Measurements from ENCODE around the gene ESR1.

ESR1 gene

GRCh38 chr6:152099446-152100182 is 292.1 kb downstream of the ESR1 start:
- Histone ChIP-seq H3K4me1 (ENCODE audit: insufficient read depth, low read length) (no peaks in the 10 kb centered on the region; the same call in 1 of the 2 replicates), H3K36me3 (ENCODE audit: insufficient read depth, low read length) (no peaks in the 10 kb centered on the region), H3K9me3 (ENCODE audit: control insufficient read depth, insufficient read depth, low read length) (no peaks in the 10 kb centered on the region), H3K9ac (ENCODE audit: low read depth, low read length) (no peak overlapping the region)

DNA sequence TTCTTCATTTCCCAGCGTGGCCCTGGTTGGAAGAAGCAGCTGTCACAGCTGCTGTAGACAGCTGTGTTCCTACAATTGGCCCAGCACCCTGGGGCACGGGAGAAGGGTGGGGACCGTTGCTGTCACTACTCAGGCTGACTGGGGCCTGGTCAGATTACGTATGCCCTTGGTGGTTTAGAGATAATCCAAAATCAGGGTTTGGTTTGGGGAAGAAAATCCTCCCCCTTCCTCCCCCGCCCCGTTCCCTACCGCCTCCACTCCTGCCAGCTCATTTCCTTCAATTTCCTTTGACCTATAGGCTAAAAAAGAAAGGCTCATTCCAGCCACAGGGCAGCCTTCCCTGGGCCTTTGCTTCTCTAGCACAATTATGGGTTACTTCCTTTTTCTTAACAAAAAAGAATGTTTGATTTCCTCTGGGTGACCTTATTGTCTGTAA is 292.7 kb downstream of the ESR1 start:
- Histone ChIP-seq H3K36me3 (ENCODE audit: insufficient read depth, low read length) (no peaks in the 10 kb centered on the region), H3K4me1 (ENCODE audit: insufficient read depth, low read length) (no peaks in the 10 kb centered on the region; the same call in 1 of the 2 replicates), H3K9me3 (ENCODE audit: control insufficient read depth, insufficient read depth, low read length) (no peaks in the 10 kb centered on the region), H3K9ac (ENCODE audit: low read depth, low read length) (no peak overlapping the region)

GRCh38 chr6:152107973-152108372 is 300.5 kb downstream of the ESR1 start:
- no peaks in the 10 kb centered on the region for H3K36me3 ChIP-seq (ENCODE audit: insufficient read depth, low read length)
- no peaks in the 10 kb centered on the region for H3K4me1 ChIP-seq (ENCODE audit: insufficient read depth, low read length)
- no peak overlapping the region for H3K9ac ChIP-seq (ENCODE audit: low read depth, low read length)
- no peaks in the 10 kb centered on the region for H3K9me3 ChIP-seq (ENCODE audit: control insufficient read depth, insufficient read depth, low read length)

GRCh38 chr6:152110886-152111820 is 303.7 kb downstream of the ESR1 start:
- no peaks in the 10 kb centered on the region for H3K36me3 ChIP-seq (ENCODE audit: insufficient read depth, low read length)

GRCh38 chr6:152112491-152113261 is 305.2 kb downstream of the ESR1 start:
- Histone ChIP-seq H3K9me3 (ENCODE audit: control insufficient read depth, insufficient read depth, low read length) (no peaks in the 10 kb centered on the region), H3K9ac (ENCODE audit: low read depth, low read length) (no peak overlapping the region), H3K36me3 (ENCODE audit: insufficient read depth, low read length) (no peaks in the 10 kb centered on the region), H3K4me1 (ENCODE audit: insufficient read depth, low read length) (no peaks in the 10 kb centered on the region)

More at GRCh38 chr6:152110886-152111820, 303.7 kb downstream of the ESR1 start:
- Histone ChIP-seq H3K4me1 (ENCODE audit: insufficient read depth, low read length) (no peaks in the 10 kb centered on the region), H3K9me3 (ENCODE audit: control insufficient read depth, insufficient read depth, low read length) (no peaks in the 10 kb centered on the region), H3K9ac (ENCODE audit: low read depth, low read length) (no peak overlapping the region)

- H3K9ac ChIP-seq (ENCODE audit: low read depth, low read length), result no peak overlapping the region
- H3K9me3 ChIP-seq (ENCODE audit: control insufficient read depth, insufficient read depth, low read length), result no peaks in the 10 kb centered on the region
- no peaks in the 10 kb centered on the region for H3K4me1 ChIP-seq (ENCODE audit: insufficient read depth, low read length)
- H3K36me3 ChIP-seq (ENCODE audit: insufficient read depth, low read length), result no peaks in the 10 kb centered on the region
These were observed 310.0 kb downstream of the ESR1 start for GRCh38 chr6:152117156-152118133.

DNA sequence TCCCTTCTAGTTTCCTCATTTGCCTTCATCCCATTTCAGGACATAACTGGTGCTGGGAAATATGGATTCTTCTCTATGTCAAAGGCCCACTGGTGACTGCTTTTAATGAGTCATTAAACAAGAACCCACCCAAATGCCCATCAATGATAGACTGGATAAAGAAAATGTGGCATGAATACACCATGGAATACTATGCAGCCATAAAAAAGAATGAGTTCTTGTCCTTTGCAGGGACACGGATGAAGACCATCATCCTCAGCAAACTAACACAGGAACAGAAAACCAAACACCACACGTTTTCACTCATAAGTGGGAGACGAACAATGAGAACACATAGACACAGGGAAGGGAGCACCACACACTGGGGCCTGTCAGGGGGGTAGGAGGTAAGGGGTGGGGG is 310.7 kb downstream of the ESR1 start:
- Histone ChIP-seq H3K36me3 (ENCODE audit: insufficient read depth, low read length) (no peaks in the 10 kb centered on the region), H3K4me1 (ENCODE audit: insufficient read depth, low read length) (no peaks in the 10 kb centered on the region), H3K9ac (ENCODE audit: low read depth, low read length) (no peak overlapping the region), H3K9me3 (ENCODE audit: control insufficient read depth, insufficient read depth, low read length) (no peaks in the 10 kb centered on the region)

GRCh38 chr6:152118678-152119077 is 311.2 kb downstream of the ESR1 start:
- H3K9me3 ChIP-seq (ENCODE audit: control insufficient read depth, insufficient read depth, low read length), result no peaks in the 10 kb centered on the region

DNA sequence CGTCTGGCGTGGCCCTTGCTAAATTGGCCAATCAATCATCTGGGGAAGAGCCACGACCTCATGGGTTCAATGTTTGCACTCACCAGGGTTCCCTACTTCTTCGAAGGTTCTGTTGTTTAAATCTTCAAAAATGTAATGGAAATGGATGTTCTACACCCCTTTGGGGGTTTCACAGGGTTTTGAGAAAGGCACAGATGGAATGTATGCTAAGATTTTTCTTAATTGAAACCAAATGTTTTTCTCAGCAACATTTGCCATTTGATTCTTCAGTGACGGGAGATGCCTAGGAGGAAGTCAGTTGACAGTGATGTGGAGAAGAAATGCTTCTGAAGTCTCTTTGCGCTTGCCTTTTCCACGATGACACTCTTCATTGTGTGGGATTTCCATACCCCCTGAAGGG is 312.3 kb downstream of the ESR1 start:
- Histone ChIP-seq H3K4me1 (ENCODE audit: insufficient read depth, low read length) (no peaks in the 10 kb centered on the region), H3K36me3 (ENCODE audit: insufficient read depth, low read length) (no peaks in the 10 kb centered on the region), H3K9ac (ENCODE audit: low read depth, low read length) (no peak overlapping the region), H3K9me3 (ENCODE audit: control insufficient read depth, insufficient read depth, low read length) (no peaks in the 10 kb centered on the region)

More at GRCh38 chr6:152118678-152119077, 311.2 kb downstream of the ESR1 start:
- H3K9ac ChIP-seq (ENCODE audit: low read depth, low read length), result no peak overlapping the region
- no peaks in the 10 kb centered on the region for H3K36me3 ChIP-seq (ENCODE audit: insufficient read depth, low read length)
- no peaks in the 10 kb centered on the region for H3K4me1 ChIP-seq (ENCODE audit: insufficient read depth, low read length)

DNA sequence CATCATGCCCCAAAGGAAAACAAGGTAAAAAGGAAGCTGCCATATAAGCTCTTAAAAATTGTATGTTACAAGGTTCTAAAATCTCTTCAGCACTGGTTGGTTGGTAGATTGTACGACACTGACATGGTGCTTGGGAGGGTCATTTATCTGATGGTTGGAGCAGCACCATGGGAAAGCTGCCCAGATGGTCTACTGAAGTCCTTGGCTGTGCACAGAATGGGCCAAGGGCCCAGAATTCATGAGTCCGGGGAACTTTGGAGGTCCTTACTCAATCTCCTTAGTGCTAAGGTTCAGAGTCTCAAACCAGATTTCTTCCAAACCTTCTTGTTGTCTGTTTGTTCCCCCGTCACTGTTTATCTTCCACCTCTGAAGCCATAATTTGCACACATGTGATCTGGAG is 314.4 kb downstream of the ESR1 start:
- no peaks in the 10 kb centered on the region for H3K36me3 ChIP-seq (ENCODE audit: insufficient read depth, low read length)
- no peak overlapping the region for H3K9ac ChIP-seq (ENCODE audit: low read depth, low read length)
- no peaks in the 10 kb centered on the region for H3K4me1 ChIP-seq (ENCODE audit: insufficient read depth, low read length)
- no peaks in the 10 kb centered on the region for H3K9me3 ChIP-seq (ENCODE audit: control insufficient read depth, insufficient read depth, low read length)

- H3K9ac ChIP-seq (ENCODE audit: low read depth, low read length), result no peak overlapping the region
- H3K36me3 ChIP-seq (ENCODE audit: insufficient read depth, low read length), result no peaks in the 10 kb centered on the region
- H3K4me1 ChIP-seq (ENCODE audit: insufficient read depth, low read length), result no peaks in the 10 kb centered on the region
- H3K9me3 ChIP-seq (ENCODE audit: control insufficient read depth, insufficient read depth, low read length), result no peaks in the 10 kb centered on the region
These were observed 315.0 kb downstream of the ESR1 start for GRCh38 chr6:152122434-152122833.

DNA sequence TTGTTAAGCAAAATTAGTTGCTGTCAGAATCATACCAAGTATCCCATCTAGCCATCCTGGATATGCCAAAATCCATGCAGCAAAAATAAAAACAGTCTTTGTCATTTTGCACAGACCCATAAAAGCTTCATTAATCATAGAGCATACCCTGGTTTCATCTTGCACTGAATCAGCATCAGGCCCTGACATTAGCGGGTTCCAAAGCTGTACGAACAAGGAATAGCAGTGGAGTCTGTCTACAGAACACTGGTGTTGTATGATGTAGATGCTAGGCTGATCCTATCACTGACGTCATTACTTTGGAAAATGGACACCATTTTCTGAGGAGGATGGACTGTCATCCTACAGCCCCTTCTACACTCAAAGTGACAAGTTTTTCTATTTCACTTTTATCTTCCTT is 315.6 kb downstream of the ESR1 start:
- H3K9ac ChIP-seq (ENCODE audit: low read depth, low read length), result no peak overlapping the region

DNA sequence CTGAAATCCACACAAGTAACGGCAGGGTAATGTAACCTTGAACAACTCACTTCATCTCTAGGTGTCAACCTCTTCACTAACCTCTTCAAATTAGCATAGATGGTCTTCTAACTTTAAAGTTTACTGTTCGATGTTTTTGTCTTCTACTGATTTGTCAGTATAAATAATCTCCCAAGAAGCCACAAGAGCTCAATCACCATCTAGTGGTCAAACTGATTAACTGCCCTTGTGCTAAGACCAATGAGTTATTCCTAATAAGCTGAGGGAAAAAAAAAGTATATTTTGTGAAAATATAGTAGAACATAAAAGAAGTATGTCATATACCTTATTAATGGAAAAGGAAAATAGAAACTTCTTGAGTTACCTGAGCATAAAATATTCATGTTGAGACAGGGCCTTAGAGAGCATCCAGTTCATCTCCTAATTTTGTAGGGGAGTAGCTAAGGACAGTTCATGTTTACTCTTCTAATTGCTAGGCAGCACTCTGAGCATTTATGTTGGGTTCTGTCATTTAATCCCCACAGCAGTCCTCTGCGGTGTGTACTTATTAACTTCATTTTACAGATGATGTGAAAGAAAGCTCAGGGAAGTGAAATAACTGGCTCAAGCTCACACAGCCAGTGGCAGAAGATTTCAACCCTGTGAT is 317.1 kb downstream of the ESR1 start:
- Histone ChIP-seq H3K9me3 (ENCODE audit: control insufficient read depth, insufficient read depth, low read length) (no peaks in the 10 kb centered on the region), H3K9ac (ENCODE audit: low read depth, low read length) (no peak overlapping the region), H3K4me1 (ENCODE audit: insufficient read depth, low read length) (no peaks in the 10 kb centered on the region), H3K36me3 (ENCODE audit: insufficient read depth, low read length) (no peaks in the 10 kb centered on the region)

More for the DNA sequence above, 315.6 kb downstream of the ESR1 start:
- Histone ChIP-seq H3K9me3 (ENCODE audit: control insufficient read depth, insufficient read depth, low read length) (no peaks in the 10 kb centered on the region), H3K4me1 (ENCODE audit: insufficient read depth, low read length) (no peaks in the 10 kb centered on the region), H3K36me3 (ENCODE audit: insufficient read depth, low read length) (no peaks in the 10 kb centered on the region)
